GM18502 (cell line): Measurements from ENCODE around the gene POLR2J3.
"Not testable (repeated sequence)": the region's sequence is repeated elsewhere in the genome, so short reads cannot be mapped to it uniquely, and the experiment has no call there.

Experiments
- ATAC-seq: cut with Tn5 transposase; IDR thresholded peaks from one replicate; pipeline ENCODE4 v1.9.1; 2021; ENCODE audit warnings: mild to moderate bottlenecking; ENCODE audit not compliant: unreplicated experiment, poor library complexity

Gene POLR2J3

GRCh38 chr7:102589857-102590256 lies 17.5 kb upstream of the POLR2J3 start:
- ATAC-seq = peak; percentile 64

- ATAC-seq = not testable (repeated sequence)
Measured at GRCh38 chr7:102583495-102583894, 11.1 kb upstream of the POLR2J3 start.

- ATAC-seq = not testable (repeated sequence)
Measured at GRCh38 chr7:102581722-102582121, 9.3 kb upstream of the POLR2J3 start.

- ATAC-seq = not testable (repeated sequence)
Measured at GRCh38 chr7:102578486-102578885, 6.1 kb upstream of the POLR2J3 start.

- not testable (repeated sequence) for ATAC-seq
Measured at GRCh38 chr7:102577315-102578240, 5.2 kb upstream of the POLR2J3 start.

- ATAC-seq = not testable (repeated sequence)
Measured at GRCh38 chr7:102576363-102576762, 4.0 kb upstream of the POLR2J3 start.

- ATAC-seq = not testable (repeated sequence)
Measured at GRCh38 chr7:102574607-102575006, 2.2 kb upstream of the POLR2J3 start.

GRCh38 chr7:102568620-102569019 lies 3.8 kb downstream of the POLR2J3 start:
- not testable (repeated sequence) for ATAC-seq

- not testable (repeated sequence) for ATAC-seq
Measured at GRCh38 chr7:102550808-102551422, 21.5 kb downstream of the POLR2J3 start, which contains the start of gene SPDYE2. SPDYE2 (plus strand) TSS chr7:102551226; CDS start chr7:102553256, 2,030 bp downstream.

- peak; percentile 86 for ATAC-seq
Measured at GRCh38 chr7:102546353-102546752, 26.0 kb downstream of the POLR2J3 start.

- not testable (repeated sequence) for ATAC-seq
Measured at GRCh38 chr7:102545288-102545687, 27.1 kb downstream of the POLR2J3 start.

- ATAC-seq = not testable (repeated sequence)
Measured at GRCh38 chr7:102544372-102544771, 28.0 kb downstream of the POLR2J3 start.

GRCh38 chr7:102543596-102543995 lies 28.8 kb downstream of the POLR2J3 start, which contains the start of gene UPK3BL2:
UPK3BL2 (minus strand) TSS chr7:102543696; CDS start chr7:102543636, 60 bp downstream.
- ATAC-seq = not testable (repeated sequence)

- not testable (repeated sequence) for ATAC-seq
Measured at GRCh38 chr7:102542771-102543170, 29.6 kb downstream of the POLR2J3 start.

- not testable (repeated sequence) for ATAC-seq
Measured at GRCh38 chr7:102542083-102542482, 30.3 kb downstream of the POLR2J3 start.

GRCh38 chr7:102540604-102541003 lies 31.8 kb downstream of the POLR2J3 start:
- not testable (repeated sequence) for ATAC-seq

GRCh38 chr7:102535062-102535615 lies 37.2 kb downstream of the POLR2J3 start:
- not testable (repeated sequence) for ATAC-seq

- not testable (repeated sequence) for ATAC-seq
Measured at GRCh38 chr7:102532127-102532526, 40.3 kb downstream of the POLR2J3 start.

- ATAC-seq = not testable (repeated sequence)
Measured at GRCh38 chr7:102531583-102531982, 40.8 kb downstream of the POLR2J3 start.
